Parathyroid adenoma (tissue), 2 donors: Measurements from ENCODE around the gene SS18L1.

ENCODE experiments used
- H2AFZ ChIP-seq: fragments of 300-600 bp; sonication (generic); one replicate; pipeline ENCODE4 v1.7.0; 2017; ENCODE audit warnings: antibody characterized with exemption, mild to moderate bottlenecking
- H3K27ac ChIP-seq: fragments of 300-600 bp; sonication (generic); one replicate; pipeline ENCODE4 v1.7.0; 2017
- H3K27me3 ChIP-seq: fragments of 300-600 bp; sonication (generic); one replicate; pipeline ENCODE4 v1.7.0; 2017; ENCODE audit warnings: low read length; ENCODE audit not compliant: control insufficient read depth, insufficient read depth
- H3K36me3 ChIP-seq: fragments of 300-600 bp; sonication (generic); one replicate; pipeline ENCODE4 v1.7.0; 2017; ENCODE audit warnings: low read length; ENCODE audit not compliant: control insufficient read depth, insufficient read depth
- H3K4me1 ChIP-seq: fragments of 300-600 bp; sonication (generic); one replicate; pipeline ENCODE4 v1.7.0; 2017; ENCODE audit warnings: control low read depth
- H3K4me2 ChIP-seq: fragments of 300-600 bp; sonication (generic); one replicate; pipeline ENCODE4 v1.7.0; 2017; ENCODE audit warnings: low read length
- H3K4me3 ChIP-seq: fragments of 300-600 bp; sonication (generic); one replicate; pipeline ENCODE4 v1.7.0; 2017; ENCODE audit warnings: low read depth, low read length
- H3K79me2 ChIP-seq: fragments of 300-600 bp; sonication (generic); one replicate; pipeline ENCODE4 v1.7.0; 2017; ENCODE audit warnings: control low read depth
- H3K9ac ChIP-seq: fragments of 300-600 bp; sonication (generic); one replicate; pipeline ENCODE4 v1.7.0; 2017; ENCODE audit warnings: mild to moderate bottlenecking
- H3K9me3 ChIP-seq: fragments of 300-600 bp; sonication (generic); one replicate; pipeline ENCODE4 v1.7.0; 2017; ENCODE audit warnings: low read length; ENCODE audit not compliant: control insufficient read depth
- CTCF ChIP-seq: fragments of 300-600 bp; sonication (generic); IDR thresholded peaks from one replicate; pipeline ENCODE4 v1.7.0; 2017; ENCODE audit warnings: antibody characterized with exemption, mild to moderate bottlenecking
- donor health status: primary hyperparathyroidism.

SS18L1 gene

GRCh38 chr20:62202083-62202395 lies 58.5 kb downstream of the SS18L1 start:
- Histone ChIP-seq H3K27ac (no peak overlapping the region), H3K9ac (no peak overlapping the region), H3K9me3 (no peaks in the 10 kb centered on the region), H3K79me2 (no peaks in the 10 kb centered on the region), H3K4me3 (no peak overlapping the region), H3K4me1 (no peaks in the 10 kb centered on the region), H3K36me3 (no peaks in the 10 kb centered on the region), H3K4me2 (no peak overlapping the region), H3K27me3 (no peaks in the 10 kb centered on the region), H2AFZ (no peak overlapping the region)
- TF ChIP-seq CTCF = no peak

- no peaks in the 10 kb centered on the region for H3K79me2 ChIP-seq
Observed at GRCh38 chr20:62202676-62203377, 59.3 kb downstream of the SS18L1 start.

GRCh38 chr20:62203378-62204030 lies 59.9 kb downstream of the SS18L1 start:
- no peak overlapping the region for H3K9ac ChIP-seq
- H3K27me3 ChIP-seq = no peaks in the 10 kb centered on the region
- no peaks in the 10 kb centered on the region for H3K36me3 ChIP-seq
- TF ChIP-seq CTCF = no peak
- no peak overlapping the region for H3K27ac ChIP-seq
- no peak overlapping the region for H3K4me2 ChIP-seq
- H3K4me1 ChIP-seq = no peaks in the 10 kb centered on the region
- no peak overlapping the region for H2AFZ ChIP-seq
- no peaks in the 10 kb centered on the region for H3K9me3 ChIP-seq
- no peak overlapping the region for H3K4me3 ChIP-seq
- no peaks in the 10 kb centered on the region for H3K79me2 ChIP-seq

More at GRCh38 chr20:62202676-62203377, 59.3 kb downstream of the SS18L1 start:
- H3K4me2 ChIP-seq = no peak overlapping the region
- no peak for TF ChIP-seq CTCF
- H3K9me3 ChIP-seq = no peaks in the 10 kb centered on the region
- H3K9ac ChIP-seq = no peak overlapping the region
- no peak overlapping the region for H2AFZ ChIP-seq
- no peak overlapping the region for H3K27ac ChIP-seq
- H3K27me3 ChIP-seq = no peaks in the 10 kb centered on the region
- no peak overlapping the region for H3K4me3 ChIP-seq
- H3K36me3 ChIP-seq = no peaks in the 10 kb centered on the region
- no peaks in the 10 kb centered on the region for H3K4me1 ChIP-seq

GRCh38 chr20:62205618-62206387 lies 62.2 kb downstream of the SS18L1 start:
- no peaks in the 10 kb centered on the region for H3K27me3 ChIP-seq
- no peak overlapping the region for H2AFZ ChIP-seq
- no peak overlapping the region for H3K9ac ChIP-seq
- no peaks in the 10 kb centered on the region for H3K4me1 ChIP-seq
- H3K4me3 ChIP-seq = no peak overlapping the region
- H3K4me2 ChIP-seq = no peak overlapping the region
- no peak for TF ChIP-seq CTCF
- H3K27ac ChIP-seq = no peak overlapping the region
- H3K36me3 ChIP-seq = no peaks in the 10 kb centered on the region
- no peaks in the 10 kb centered on the region for H3K9me3 ChIP-seq
- no peaks in the 10 kb centered on the region for H3K79me2 ChIP-seq
